HepG2 (cell line): ENCODE measurements around the gene IL17RC. TPM values are rescaled to one million over a fixed set of nuclear protein-coding genes. Genes with fewer than 3 reads are reported as not detected.

Source experiments
- AKNA ChIP-seq: sonication (generic); formaldehyde crosslinking; IDR thresholded peaks from 2 replicates; pipeline ENCODE4 v1.4.0; 2020; ENCODE audit warnings: missing genetic modification reagents, borderline replicate concordance
- ESRRA ChIP-seq: sonication (generic); formaldehyde crosslinking; IDR thresholded peaks from 2 replicates; pipeline ENCODE4 v1.5.1; 2020; ENCODE audit warnings: mild to moderate bottlenecking, low read depth, missing genetic modification reagents
- ETS1 ChIP-seq: sonication (generic); formaldehyde crosslinking; IDR thresholded peaks from 2 replicates; pipeline ENCODE4 v1.4.0; 2020; ENCODE audit warnings: missing genetic modification reagents
- HNF1B ChIP-seq: sonication (generic); formaldehyde crosslinking; IDR thresholded peaks from 2 replicates; pipeline ENCODE4 v1.5.1; 2020; ENCODE audit warnings: mild to moderate bottlenecking, moderate library complexity, missing genetic modification reagents
- HOMEZ ChIP-seq: IDR thresholded peaks from 2 replicates; pipeline ENCODE4 v1.6.1; 2016; ENCODE audit warnings: low read depth
- KLF15 ChIP-seq: sonication (generic); formaldehyde crosslinking; IDR thresholded peaks from 2 replicates; pipeline ENCODE4 v1.8.1; 2023; ENCODE audit warnings: borderline replicate concordance, mild to moderate bottlenecking, inconsistent platforms, missing genetic modification reagents, mixed read lengths
- THAP11 ChIP-seq: IDR thresholded peaks from 2 replicates; pipeline ENCODE4 v1.6.1; 2016; ENCODE audit warnings: missing biosample characterization, missing genetic modification reagents
- THYN1 ChIP-seq: sonication (generic); formaldehyde crosslinking; IDR thresholded peaks from 2 replicates; pipeline ENCODE4 v1.8.1; 2023; ENCODE audit warnings: low read depth, mild to moderate bottlenecking, moderate library complexity, missing genetic modification reagents, borderline replicate concordance
- UBTF ChIP-seq: sonication (generic); formaldehyde crosslinking; IDR thresholded peaks from 2 replicates; pipeline ENCODE4 v1.4.0; 2020; ENCODE audit warnings: mild to moderate bottlenecking, missing genetic modification reagents
- ZNF317 ChIP-seq: sonication (generic); formaldehyde crosslinking; IDR thresholded peaks from 2 replicates; pipeline ENCODE4 v1.5.0; 2020; ENCODE audit warnings: mild to moderate bottlenecking, missing genetic modification reagents
- ZNF607 ChIP-seq: sonication (generic); formaldehyde crosslinking; IDR thresholded peaks from 2 replicates; pipeline ENCODE4 v1.5.1; 2020; ENCODE audit warnings: missing genetic modification reagents, mild to moderate bottlenecking, borderline replicate concordance
- ZSCAN22 ChIP-seq: sonication (generic); formaldehyde crosslinking; IDR thresholded peaks from 2 replicates; pipeline ENCODE4 v1.4.0; 2020; ENCODE audit warnings: mild to moderate bottlenecking, missing genetic modification reagents
- polyA plus RNA-seq, 8 experiments: library from polyadenylated mRNA; depleted of rRNA in 3 of 8; stranded (reverse) in 7 of 8; unstranded in 1 of 8; fragments of >200 nt; fragmentation: Illumina TruSeq in 4 of 8; extraction: Trizol in 4 of 8; gene quantifications; 2 replicates each; pipeline versions ENCODE4 v1.2.1 to v1.2.3, GENCODE V29; 2011 to 2016; ENCODE audit warnings: low read depth in 4 of 8, missing spikeins in 1 of 8, mixed read lengths in 1 of 8; ENCODE audit not compliant: insufficient read depth in 1 of 8
- total RNA-seq, 5 experiments: library from RNA; depleted of rRNA; stranded (reverse); fragments of >200 nt; fragmentation: Illumina TruSeq; extraction: Trizol; gene quantifications; 2 replicates each; pipeline ENCODE4 v1.2.3, GENCODE V29; 2016; ENCODE audit warnings: low read depth in 1 of 5

IL17RC gene
- total and polyA plus RNA-seq, 2 of the 13 experiments (the other 11 are each of a cell fraction or from before 2014, with no cell fraction given): 20.7 to 24.0 TPM

- TF ChIP-seq ESRRA (no peak), THYN1 (no peak), HOMEZ (CRISPR knock-in tag) (no peak), UBTF (CRISPR knock-in tag) (no peak), HNF1B (CRISPR knock-in tag) (peak; percentile 64; the same call in 1 of the 2 replicates), AKNA (CRISPR knock-in tag) (no peak), ZNF317 (no peak), ETS1 (CRISPR knock-in tag) (no peak), THAP11 (CRISPR knock-in tag) (no peak), ZSCAN22 (no peak), ZNF607 (peak; percentile 39; the same call in 1 of the 2 replicates), KLF15 (0 out of 2 replicates have a peak, but pooled peaks have one; percentile 4)
These were observed 15.6 kb downstream of the IL17RC start (continued) for GRCh38 chr3:9932535-9932842.
